Small intestine (tissue), 16 donors: ENCODE measurements around the gene CNTN3. TPM values are rescaled to one million over a fixed set of nuclear protein-coding genes. Genes with fewer than 3 reads are reported as not detected.

ENCODE experiments used
- DNase-seq, 2 donors: peaks; one replicate each; pipeline versions ENCODE4 v3.0.0 to v3.0.0-alpha.2; 2013
- FAIRE-seq: peaks from 2 replicates; lab custom pipeline; 2012; peaks lifted over from hg19 to GRCh38; lab: Jason Lieb, UNC
- H3K27ac ChIP-seq, 3 donors: one replicate each; pipeline ENCODE4 v1.5.1; 2013; ENCODE audit warnings: low read length in 2 of 3, mild to moderate bottlenecking in 2 of 3, control low read depth in 1 of 3, inconsistent platforms in 1 of 3, low read depth in 1 of 3, moderate library complexity in 1 of 3
- H3K27me3 ChIP-seq, 3 donors: one replicate each; pipeline ENCODE4 v1.6.1; 2013; ENCODE audit warnings: low read length in 3 of 3, inconsistent platforms in 1 of 3; ENCODE audit not compliant: control insufficient read depth in 3 of 3, insufficient read depth in 3 of 3
- H3K36me3 ChIP-seq, 3 donors: one replicate each; pipeline ENCODE4 v1.6.1; 2013; ENCODE audit warnings: low read length in 3 of 3, inconsistent platforms in 1 of 3, low read depth in 1 of 3, mild to moderate bottlenecking in 1 of 3, moderate library complexity in 1 of 3; ENCODE audit not compliant: control insufficient read depth in 3 of 3, insufficient read depth in 2 of 3
- H3K4me1 ChIP-seq, 3 donors: one replicate each; pipeline ENCODE4 v1.6.1; 2013; ENCODE audit warnings: low read length in 2 of 3, inconsistent platforms in 1 of 3, low read depth in 1 of 3, mild to moderate bottlenecking in 1 of 3, moderate library complexity in 1 of 3; ENCODE audit not compliant: control insufficient read depth in 3 of 3, insufficient read depth in 2 of 3
- H3K4me3 ChIP-seq, 3 donors: one replicate each; pipeline ENCODE4 v1.5.1; 2013; ENCODE audit warnings: low read length in 3 of 3, control low read depth in 1 of 3, inconsistent platforms in 1 of 3, low read depth in 1 of 3, mild to moderate bottlenecking in 1 of 3, moderate library complexity in 1 of 3
- H3K9me3 ChIP-seq, 2 donors: one replicate each; pipeline ENCODE4 v1.6.1; 2013; ENCODE audit warnings: low read depth in 1 of 2, low read length in 1 of 2; ENCODE audit not compliant: control insufficient read depth in 2 of 2, insufficient read depth in 1 of 2
- WGBS, 3 donors: extraction: QIAGEN DNeasy Blood & Tissue Kit; methylation state at CpG; one replicate each; pipeline ENCODE4 v1.1.7; 2013; 5-methylcytosine and 5-hydroxymethylcytosine counted together
- long read RNA-seq, 10 donors: transcript quantifications; one replicate each; lab custom pipeline, GENCODE V29; 2026
- polyA plus RNA-seq, 4 donors: library from polyadenylated mRNA; stranded (reverse) in 3 of 4; unstranded in 1 of 4; fragments of 200-250 nt in 3 of 4; fragments of 120-200 nt in 1 of 4; gene quantifications; one replicate each; pipeline versions ENCODE4 v1.2.1 to v1.2.3, GENCODE V29; 2013
- donor health status: healthy with polysubstance abuse.
- donor health status: control.
- donor health status: control.
- donor health status: Bipolar disorder and iron deficiency.
- donor health status: healthy.

Gene CNTN3
- polyA plus RNA-seq, result 1 to 10 TPM in 1 of 4 donors, under 1 TPM in 1, not detected in 2; 0.66 to 2.9 TPM
- long read RNA-seq, donor 1, result 0 reads
- long read RNA-seq, donor 2, result 0 reads
- long read RNA-seq, donor 3, result 0 reads
- long read RNA-seq, donor 4, result 0 reads
- long read RNA-seq, donor 5, result 0 reads
- long read RNA-seq, donor 6, result 0 reads
- long read RNA-seq, donor 7, result 0 reads
- long read RNA-seq, donor 8, result 0 reads
- long read RNA-seq, donor 9, result 0 reads
- long read RNA-seq, donor 10, partial matches to known transcripts, result 0 of 1 reads
- long read RNA-seq, donor 10, other reads (novel, unspliced or antisense), result 0 of 1 reads

- DNase-seq (peak in 1 of 2 donors; percentile 75), FAIRE-seq (no peak)
- Histone ChIP-seq H3K4me1 (peaks cover 0 to 3% (median 0%) of the 10 kb centered on the region in 3 donors), H3K9me3 (no peaks in the 10 kb centered on the region), H3K36me3 (no peaks in the 10 kb centered on the region), H3K27ac (no peak within 1 kb of the TSS), H3K27me3 (peaks cover 0 to 30% (median 4%) of the 10 kb centered on the region in 3 donors), H3K4me3 (peak within 1 kb of the TSS; percentile 25 to 52 (median 48))
- 4 to 7% (median 4%) methylated on average over 57 to 108 of the region's 108 CpGs for WGBS, 3 donors
Observed at GRCh38 chr3:74614107-74614967, at the start of gene CNTN3. Gene CNTN3, minus strand, starts transcription at chr3:74614659. Its CDS starts 93,547 bp downstream, at chr3:74521112.

DNA sequence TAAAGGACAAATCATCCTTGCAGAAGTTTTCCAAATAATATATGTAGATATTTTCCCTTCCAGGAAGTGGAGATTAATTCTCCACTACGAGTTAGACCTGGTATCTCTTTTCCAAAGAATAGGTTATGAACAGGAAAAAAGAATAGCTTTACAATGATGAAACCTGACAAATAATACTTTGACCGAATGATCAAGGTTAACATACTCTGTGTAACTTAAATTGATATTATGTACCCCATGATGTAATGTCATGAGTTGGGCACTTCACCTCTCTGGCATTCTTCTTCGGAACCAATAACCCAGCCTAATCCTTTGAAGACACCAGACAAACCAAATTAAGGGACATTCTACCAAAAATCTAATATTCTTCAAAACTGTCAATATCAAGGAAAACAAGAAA, 48.7 kb upstream of the CNTN3 start:
- no peak for FAIRE-seq
- no peak overlapping the region for H3K27ac ChIP-seq

GRCh38 chr3:74661672-74662071, 47.2 kb upstream of the CNTN3 start:
- Histone ChIP-seq H3K36me3 (no peaks in the 10 kb centered on the region), H3K4me3 (no peak overlapping the region), H3K27me3 (no peaks in the 10 kb centered on the region), H3K4me1 (no peaks in the 10 kb centered on the region), H3K27ac (no peak overlapping the region), H3K9me3 (no peaks in the 10 kb centered on the region)
- DNase-seq (no peak), FAIRE-seq (no peak)

More for the DNA sequence above, 48.7 kb upstream of the CNTN3 start:
- H3K4me1 ChIP-seq, result no peaks in the 10 kb centered on the region
- no peak for DNase-seq
- H3K27me3 ChIP-seq, result no peaks in the 10 kb centered on the region
- peaks cover 0 to 5% of the 10 kb centered on the region in 2 donors for H3K9me3 ChIP-seq
- H3K36me3 ChIP-seq, result no peaks in the 10 kb centered on the region
- 67 to 74% (median 71%) methylated on average over 3 of the region's 3 CpGs for WGBS, 3 donors
- H3K4me3 ChIP-seq, result no peak overlapping the region

DNA sequence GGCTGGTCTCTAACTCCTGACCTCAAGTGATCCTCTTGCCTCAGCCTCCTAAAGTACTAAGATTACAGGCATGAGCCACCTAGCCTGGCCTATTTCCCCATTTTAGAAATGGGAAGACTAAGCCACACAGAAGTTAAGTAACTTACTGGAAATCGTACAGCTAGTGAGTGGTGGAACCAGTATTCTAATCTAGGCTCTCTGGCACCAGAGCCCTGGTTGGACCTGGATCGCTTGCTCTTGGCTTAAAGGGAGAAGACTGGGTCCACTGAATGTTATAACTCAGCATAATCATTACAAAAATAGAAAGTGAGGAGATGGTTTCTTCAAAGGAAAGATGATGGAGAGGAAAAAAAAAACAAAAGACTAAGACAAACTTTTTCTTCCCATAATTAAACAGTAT, 37.4 kb upstream of the CNTN3 start:
- FAIRE-seq, result no peak
- 87 to 91% (median 88%) methylated on average over 2 of the region's 2 CpGs for WGBS, 3 donors
- Histone ChIP-seq H3K27ac (no peak overlapping the region), H3K4me1 (no peaks in the 10 kb centered on the region), H3K9me3 (no peaks in the 10 kb centered on the region), H3K36me3 (no peaks in the 10 kb centered on the region), H3K4me3 (no peak overlapping the region), H3K27me3 (no peaks in the 10 kb centered on the region)
- no peak for DNase-seq

- H3K27ac ChIP-seq, result no peak overlapping the region
- DNase-seq (no peak), FAIRE-seq (no peak)
- H3K4me3 ChIP-seq, result no peak overlapping the region
- H3K4me1 ChIP-seq, result no peaks in the 10 kb centered on the region
- no peaks in the 10 kb centered on the region for H3K36me3 ChIP-seq
- no peaks in the 10 kb centered on the region for H3K9me3 ChIP-seq
- 9 to 34% (median 9%) methylated on average over 2 of the region's 2 CpGs for WGBS, 3 donors
- no peaks in the 10 kb centered on the region for H3K27me3 ChIP-seq
Observed at GRCh38 chr3:74651292-74651691, 36.8 kb upstream of the CNTN3 start.

DNA sequence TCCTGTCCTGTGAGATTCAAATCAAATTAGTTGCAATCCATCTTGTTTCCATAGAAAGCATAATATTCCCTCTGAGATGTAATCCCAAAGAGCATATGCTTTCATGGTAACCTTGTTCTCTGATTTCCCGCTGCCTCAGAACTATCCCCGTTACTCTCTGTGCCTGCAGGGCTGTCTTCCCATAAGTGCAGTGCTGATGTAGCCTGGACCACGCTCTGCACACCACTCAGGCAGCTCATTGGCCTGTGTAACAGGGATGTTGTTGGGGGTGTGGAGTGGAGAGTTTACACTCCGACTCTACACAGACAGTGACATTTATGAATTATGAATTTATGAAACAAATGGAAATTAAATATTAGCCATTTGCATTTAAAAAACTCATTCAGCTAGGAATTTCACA, 33.6 kb upstream of the CNTN3 start:
- no peaks in the 10 kb centered on the region for H3K27me3 ChIP-seq
- H3K27ac ChIP-seq, result no peak overlapping the region
- no peaks in the 10 kb centered on the region for H3K4me1 ChIP-seq
- WGBS, 3 donors, result 73 to 84% (median 83%) methylated on average over 4 of the region's 4 CpGs
- no peak overlapping the region for H3K4me3 ChIP-seq
- H3K9me3 ChIP-seq, result no peaks in the 10 kb centered on the region
- H3K36me3 ChIP-seq, result no peaks in the 10 kb centered on the region
- DNase-seq, result no peak
- FAIRE-seq, result no peak

DNA sequence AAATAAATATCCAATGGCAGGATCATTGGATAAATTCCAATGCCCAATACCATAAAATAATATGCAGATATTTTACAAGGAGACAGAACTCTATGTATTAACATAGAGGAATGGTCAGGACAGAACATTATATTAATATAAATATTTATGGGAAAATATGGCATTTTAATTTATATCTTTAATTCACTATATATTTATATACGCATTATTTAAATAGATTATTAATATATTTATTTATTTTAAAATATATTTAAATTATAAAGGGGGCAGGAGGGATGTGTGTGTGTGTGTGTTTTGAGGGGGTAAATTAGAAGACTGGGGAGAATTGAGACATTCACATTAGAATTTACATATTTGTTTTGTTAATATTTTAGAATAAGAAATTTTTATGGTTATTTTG, 31.6 kb upstream of the CNTN3 start:
- Histone ChIP-seq H3K4me1 (no peaks in the 10 kb centered on the region), H3K27me3 (no peaks in the 10 kb centered on the region), H3K27ac (no peak overlapping the region), H3K9me3 (no peaks in the 10 kb centered on the region), H3K36me3 (no peaks in the 10 kb centered on the region), H3K4me3 (no peak overlapping the region)
- FAIRE-seq, result peak; percentile 19
- DNase-seq, result no peak
- 71 to 92% (median 81%) methylated on average over 1 of the region's 1 CpG for WGBS, 3 donors

GRCh38 chr3:74643636-74644035, 29.2 kb upstream of the CNTN3 start:
- no peak overlapping the region for H3K4me3 ChIP-seq
- WGBS, 3 donors, result 25 to 31% (median 29%) methylated on average over 5 of the region's 5 CpGs
- H3K9me3 ChIP-seq, result no peaks in the 10 kb centered on the region
- H3K27ac ChIP-seq, result no peak overlapping the region
- FAIRE-seq (no peak), DNase-seq (peak; percentile 2 to 4)
- H3K36me3 ChIP-seq, result no peaks in the 10 kb centered on the region
- H3K27me3 ChIP-seq, result no peaks in the 10 kb centered on the region
- no peaks in the 10 kb centered on the region for H3K4me1 ChIP-seq
